Activated gamma-delta T cell treated with Interleukin-2 at 50 U/mL for 16 hours (primary cell): Measurements from ENCODE around the gene DPEP2.
A peak's percentile ranks its signal among the peaks of the same experiment; 100 is the strongest.
"Not testable (repeated sequence)": the region's sequence is repeated elsewhere in the genome, so short reads cannot be mapped to it uniquely, and the experiment has no call there.

Source experiments
- DNase-seq: peaks from one replicate; pipeline ENCODE4 v3.0.0-alpha.2; 2020

Gene DPEP2, protein sequence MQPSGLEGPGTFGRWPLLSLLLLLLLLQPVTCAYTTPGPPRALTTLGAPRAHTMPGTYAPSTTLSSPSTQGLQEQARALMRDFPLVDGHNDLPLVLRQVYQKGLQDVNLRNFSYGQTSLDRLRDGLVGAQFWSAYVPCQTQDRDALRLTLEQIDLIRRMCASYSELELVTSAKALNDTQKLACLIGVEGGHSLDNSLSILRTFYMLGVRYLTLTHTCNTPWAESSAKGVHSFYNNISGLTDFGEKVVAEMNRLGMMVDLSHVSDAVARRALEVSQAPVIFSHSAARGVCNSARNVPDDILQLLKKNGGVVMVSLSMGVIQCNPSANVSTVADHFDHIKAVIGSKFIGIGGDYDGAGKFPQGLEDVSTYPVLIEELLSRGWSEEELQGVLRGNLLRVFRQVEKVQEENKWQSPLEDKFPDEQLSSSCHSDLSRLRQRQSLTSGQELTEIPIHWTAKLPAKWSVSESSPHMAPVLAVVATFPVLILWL

DNA sequence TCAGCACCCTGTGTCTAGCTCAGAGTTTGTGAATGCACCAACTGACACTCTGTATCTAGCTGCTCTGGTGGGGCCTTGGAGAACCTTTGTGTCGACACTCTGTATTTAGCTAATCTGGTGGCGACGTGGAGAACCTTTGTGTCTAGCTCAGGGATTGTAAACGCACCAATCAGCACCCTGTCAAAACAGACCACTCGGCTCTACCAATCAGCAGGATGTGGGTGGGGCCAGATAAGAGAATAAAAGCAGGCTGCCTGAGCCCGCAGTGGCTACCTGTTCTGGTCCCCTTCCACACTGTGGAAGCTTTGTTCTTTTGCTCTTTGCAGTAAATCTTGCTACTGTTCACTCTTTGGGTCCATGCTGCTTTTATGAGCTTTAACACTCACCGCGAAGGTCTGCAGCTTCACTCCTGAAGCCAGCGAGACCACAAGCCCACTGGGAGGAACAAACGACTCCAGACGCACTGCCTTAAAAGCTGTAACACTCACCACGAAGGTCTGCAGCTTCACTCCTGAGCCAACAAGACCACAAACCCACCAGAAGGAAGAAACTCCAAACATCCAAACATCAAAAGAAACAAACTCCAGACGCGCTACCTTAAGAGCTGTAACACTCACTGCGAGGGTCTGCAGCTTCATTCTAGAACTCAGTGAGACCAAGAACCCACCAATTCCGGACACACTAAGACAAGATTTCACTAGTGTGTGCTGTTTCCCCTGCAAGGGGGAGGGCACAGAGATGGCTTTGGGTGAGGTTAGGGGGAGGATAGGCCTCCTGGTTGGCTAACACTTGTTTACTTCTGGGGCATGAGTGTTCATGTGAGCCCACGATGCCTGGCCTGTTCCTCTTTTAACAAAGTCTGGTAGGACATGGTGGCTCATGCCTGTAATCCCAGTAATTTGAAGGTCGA, at the start of gene DPEP2:
DPEP2 (minus strand) TSS at position 706 of the 910 bp plus-strand sequence. CDS start 6,272 bp downstream, outside the sequence.
- DNase-seq = peak; percentile 60

DNA sequence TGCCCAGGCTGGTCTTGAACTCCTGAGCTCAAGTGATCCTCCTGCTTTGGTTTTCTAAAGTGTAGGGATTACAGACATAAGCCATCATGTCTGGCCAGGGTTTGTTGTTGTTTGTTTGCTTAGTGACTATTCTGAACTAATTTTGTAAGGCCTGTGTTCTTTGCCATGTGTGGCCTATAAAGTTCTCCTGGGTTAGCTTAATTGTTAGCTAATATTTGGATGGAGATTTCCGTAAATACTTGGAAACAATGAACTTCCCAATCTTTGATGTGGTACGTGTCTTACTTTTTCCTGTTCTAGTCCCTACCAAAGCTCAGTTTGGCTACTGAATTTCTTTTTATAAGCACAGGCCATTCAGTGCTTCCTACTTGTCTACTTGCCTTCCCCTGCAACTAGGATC, 48.7 kb upstream of the DPEP2 start:
- DNase-seq = no peak

DNA sequence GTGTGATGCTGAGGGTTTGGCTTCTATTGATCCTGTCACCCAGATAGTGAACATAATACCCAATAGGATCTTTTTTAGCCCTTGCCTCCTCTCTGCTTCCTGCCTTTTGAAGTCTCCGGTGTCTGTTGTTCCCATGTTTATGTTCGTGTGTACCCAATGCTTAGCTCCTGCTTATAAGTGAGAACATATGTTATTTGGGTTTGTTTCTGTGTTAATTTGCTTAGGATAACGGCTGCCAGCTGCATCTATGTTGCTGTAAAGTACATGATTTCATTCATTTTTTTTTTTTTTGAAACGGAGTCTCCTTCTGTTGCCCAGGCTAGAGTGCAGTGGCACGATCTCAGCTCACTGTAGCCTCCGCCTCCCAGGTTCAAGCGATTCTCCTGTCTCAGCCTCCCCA, 46.8 kb upstream of the DPEP2 start:
- DNase-seq = no peak

DNA sequence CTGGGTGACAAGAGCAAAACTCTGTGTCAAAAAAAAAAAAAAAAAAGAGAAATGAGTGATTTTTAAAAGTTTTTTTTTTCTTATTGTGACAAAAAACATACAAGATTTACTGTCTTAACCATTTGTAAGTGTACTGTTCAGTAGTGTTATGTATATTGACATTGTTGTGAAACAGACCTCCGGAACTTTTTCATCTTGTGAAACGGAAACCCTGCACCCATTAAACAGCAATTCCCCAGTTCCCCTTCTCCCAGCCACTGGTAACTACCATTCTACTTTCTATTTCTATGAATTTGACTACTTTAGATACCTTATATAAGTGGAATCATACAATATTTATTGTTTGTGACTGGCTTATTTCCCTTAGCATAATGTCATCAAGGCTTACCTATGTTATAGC, 42.5 kb upstream of the DPEP2 start:
- no peak for DNase-seq

DNA sequence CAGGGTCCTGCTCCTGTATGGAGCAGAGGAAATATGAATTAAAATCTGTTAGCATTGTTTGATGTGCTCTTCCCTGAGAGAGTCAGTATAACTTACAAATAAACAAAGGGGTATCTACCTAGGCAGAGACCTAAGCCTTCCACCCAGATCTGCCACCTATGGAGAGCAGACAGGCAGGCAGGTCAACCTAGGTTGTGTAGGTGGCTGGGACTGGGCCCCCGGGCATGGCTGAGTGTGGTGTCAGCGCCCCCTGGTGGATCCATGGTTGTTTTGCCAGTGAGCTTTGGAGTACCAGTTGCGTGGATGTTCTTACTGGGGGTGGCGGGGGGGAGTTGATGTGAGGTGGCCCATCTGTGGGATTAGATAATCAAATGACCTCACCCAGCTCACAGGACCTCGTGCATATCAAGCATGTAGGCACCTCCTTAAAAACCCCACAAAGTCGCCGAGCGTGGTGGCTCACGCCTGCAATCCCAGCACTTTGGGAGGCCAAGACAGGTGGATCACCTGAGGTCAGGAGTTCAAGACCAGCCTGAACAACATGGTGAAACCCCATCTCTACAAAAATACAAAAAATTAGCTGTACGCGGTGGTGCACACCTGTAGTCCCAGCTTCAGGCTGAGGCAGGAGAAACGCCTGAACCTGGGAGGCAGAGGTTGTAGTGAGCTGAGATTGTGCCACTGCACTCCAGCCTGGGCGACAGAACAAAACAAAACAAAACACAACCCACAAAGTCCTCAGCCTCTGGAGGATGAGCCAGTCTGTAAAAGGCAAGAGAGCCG, 41.4 kb upstream of the DPEP2 start:
- peak; percentile 93 for DNase-seq

DNA sequence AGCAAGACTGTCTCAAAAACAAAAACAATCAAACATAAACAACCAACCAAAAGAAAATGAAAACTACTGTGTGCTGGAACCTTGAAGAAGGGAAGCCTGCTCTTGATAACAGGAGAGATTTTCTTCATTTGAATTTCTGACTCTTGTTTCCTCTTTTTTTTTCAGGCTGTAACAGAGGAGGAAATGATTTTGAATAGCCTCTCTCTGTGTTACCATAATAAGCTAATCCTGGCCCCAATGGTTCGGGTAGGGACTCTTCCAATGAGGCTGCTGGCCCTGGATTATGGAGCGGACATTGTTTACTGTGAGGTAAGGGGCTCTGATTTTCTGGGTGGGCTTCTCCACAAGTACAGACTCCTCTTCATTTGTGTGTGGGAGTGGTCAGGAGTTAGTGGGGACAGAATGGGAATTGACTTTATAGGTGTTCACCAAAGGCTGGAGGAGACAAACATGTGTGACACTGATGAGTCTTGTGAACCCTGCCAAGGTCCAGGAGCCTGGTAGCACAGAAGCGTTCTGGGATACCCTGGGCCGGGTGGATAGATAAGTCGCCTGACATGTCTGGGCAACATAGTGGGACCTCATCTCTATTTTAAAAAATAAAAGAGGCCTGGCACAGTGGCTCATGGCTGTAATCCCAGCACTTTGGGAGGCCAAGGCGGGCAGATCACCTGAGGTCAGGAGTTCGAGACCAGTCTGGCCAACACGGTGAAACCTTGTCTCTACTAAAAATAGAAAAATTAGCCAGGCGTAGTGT, 38.7 kb upstream of the DPEP2 start:
- no peak for DNase-seq

DNA sequence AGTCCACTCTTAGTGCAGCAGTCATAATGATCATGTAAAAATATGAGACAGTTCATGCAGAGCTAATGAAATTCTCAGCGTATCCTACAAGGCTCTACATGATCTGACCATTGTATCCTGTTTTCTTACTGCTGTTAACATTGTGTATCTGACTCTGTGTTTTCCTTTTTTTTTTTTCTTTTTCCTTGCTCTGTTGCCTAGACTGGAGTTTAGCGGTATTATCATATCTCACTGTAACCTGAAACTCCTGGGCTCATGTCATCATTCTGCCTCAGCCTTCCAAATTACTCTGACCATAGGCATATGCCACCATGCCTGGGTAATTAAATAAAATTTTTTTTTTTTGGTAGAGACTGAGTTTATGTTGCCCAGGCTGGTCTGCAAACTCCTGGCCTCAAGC, 35.9 kb upstream of the DPEP2 start:
- DNase-seq = no peak

DNA sequence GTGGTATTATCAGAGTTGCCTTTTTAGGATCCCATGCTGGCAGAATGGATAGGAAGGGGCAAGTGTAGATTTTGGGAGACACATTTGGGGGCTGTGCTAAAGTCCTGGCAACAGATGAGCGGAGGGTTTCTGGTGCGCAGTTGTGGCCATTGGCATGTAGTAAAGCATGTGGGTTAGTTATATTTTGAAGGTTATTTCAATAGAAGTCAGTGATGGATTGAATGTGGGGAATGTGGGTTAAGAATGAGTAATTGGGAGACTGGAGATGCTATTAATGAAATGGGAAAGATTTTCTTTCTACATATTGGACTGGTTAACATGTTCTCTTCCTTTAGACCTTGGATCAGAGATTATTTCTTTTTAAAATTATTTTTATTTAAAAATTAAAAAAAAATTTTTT, 33.8 kb upstream of the DPEP2 start:
- DNase-seq = no peak

DNA sequence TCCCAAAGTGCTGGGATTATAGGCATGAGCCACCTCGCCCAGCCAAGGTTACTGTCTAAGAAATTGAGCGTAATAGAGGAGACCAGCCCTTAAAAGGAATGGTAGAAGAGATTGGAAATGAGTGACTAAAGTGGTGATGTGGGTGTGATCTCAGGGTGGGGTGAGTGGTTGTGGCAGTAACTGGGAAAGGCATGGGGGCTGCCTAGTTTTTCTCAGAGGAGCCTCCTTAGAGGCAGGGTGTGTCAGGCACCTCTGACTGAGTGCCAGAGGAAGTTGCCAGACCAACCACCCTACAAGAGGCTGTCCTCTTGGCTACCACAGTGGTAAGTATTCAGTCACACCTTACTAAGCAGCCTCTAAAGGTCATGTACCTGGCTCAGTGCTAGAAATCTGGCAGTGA, 32.7 kb upstream of the DPEP2 start:
- DNase-seq = no peak

DNA sequence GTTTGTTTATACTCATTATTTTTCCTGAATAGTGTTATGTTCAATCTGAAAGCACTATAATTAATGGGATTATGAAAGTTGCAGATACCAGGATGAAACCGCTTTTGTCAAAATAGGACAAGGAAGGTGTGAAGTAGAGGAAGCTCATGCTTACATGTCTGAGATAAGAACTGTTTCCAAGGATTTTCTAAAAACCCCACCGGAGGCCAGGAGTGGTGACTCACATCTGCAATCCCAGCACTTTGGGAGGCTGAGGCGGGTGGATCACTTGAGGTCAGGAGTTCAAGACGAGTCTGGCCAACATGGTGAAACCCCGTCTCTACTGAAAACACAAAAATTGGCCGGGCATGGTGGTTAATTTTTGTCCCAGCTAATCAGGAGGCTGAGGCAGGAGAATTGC, 30.8 kb upstream of the DPEP2 start:
- DNase-seq = not testable (repeated sequence)

DNA sequence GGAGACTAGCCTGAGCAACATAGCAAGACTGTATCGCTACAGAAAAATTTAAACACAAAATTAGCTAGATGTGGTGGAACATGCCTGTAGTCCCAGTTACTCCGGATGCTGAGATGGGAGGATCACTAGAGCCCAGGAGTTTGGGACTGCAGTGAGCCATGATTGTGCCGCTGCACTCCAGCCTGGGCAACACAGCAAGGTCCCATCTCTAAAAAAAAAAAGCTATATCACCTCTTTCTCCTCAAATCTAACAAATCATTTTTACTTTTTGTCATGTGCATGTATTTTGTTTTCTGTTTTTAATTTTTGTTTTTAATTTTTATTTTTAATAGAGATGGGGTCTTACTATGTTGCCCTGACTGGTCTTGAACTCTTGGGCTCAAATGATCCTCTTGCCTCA, 29.7 kb upstream of the DPEP2 start:
- DNase-seq = no peak

DNA sequence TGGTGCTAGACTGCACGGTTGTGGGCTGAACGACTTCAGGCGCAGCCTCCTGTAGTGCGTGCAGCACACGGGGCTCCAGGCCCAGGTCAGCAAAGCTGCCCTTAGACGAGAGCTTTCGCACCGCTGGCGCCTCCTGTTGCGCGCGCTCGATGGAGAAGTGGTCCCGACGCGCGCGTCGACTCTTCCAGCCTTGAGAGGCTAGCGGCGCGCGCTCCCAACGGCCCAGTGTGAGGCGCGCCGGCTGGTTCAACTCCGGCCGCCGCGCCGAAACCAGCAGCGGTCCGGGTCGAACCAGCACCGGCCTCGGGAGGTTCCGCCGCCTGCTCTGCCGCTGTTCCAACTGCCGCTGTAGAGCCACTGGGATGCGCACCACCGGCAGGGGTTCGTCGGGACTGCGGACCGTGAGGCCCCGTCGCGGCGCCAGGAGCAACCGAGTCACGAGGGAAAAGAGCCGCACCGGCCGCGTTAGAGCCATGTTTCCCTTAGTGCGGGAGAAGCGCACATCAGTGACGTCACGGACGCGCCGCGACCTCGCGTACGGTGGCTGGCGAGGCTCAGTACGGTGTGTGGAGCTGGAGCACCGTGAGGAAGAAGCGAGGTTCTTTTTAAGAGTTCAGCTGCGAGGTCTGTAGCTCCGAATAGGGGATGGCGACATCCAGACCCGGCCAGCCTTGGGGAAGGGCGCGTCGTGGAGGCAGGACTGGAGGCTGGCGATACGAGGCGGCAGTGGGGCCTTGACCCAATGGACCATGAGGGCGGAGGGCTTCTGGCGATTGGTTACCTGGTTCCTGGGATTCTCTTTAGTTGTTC, 23.6 kb upstream of the DPEP2 start, which contains the start of the genes DDX28 and DUS2:
DDX28 (minus strand) TSS at position 505 of the 810 bp plus-strand sequence; CDS start at position 475, 30 bp downstream.
DUS2 (plus strand) TSS at position 557 of the 810 bp plus-strand sequence. CDS start 14,740 bp downstream, outside the sequence.
- DNase-seq = peak; percentile 89

DNA sequence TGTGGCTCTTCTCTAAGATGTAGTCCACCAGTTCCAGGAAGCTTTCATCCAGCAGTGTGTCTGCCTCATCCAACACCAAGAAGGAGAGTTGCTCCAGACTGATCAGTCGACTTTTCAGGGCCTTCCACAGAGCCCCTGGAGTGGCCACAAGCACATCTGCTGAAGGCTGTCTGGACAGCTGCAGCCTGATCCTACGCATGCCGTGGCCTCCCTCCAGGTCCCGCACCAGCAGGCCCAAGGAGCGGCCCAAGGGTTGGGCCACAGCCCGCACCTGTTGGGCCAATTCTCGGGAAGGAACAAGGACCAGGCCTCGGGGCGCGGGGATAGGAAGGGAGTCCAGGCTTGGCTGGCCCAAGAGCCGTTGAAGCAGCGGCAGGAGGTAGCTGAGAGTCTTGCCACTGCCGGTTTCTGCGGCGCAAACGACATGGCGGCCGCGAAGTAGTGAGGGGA, 23.0 kb upstream of the DPEP2 start:
- DNase-seq = no peak

DNA sequence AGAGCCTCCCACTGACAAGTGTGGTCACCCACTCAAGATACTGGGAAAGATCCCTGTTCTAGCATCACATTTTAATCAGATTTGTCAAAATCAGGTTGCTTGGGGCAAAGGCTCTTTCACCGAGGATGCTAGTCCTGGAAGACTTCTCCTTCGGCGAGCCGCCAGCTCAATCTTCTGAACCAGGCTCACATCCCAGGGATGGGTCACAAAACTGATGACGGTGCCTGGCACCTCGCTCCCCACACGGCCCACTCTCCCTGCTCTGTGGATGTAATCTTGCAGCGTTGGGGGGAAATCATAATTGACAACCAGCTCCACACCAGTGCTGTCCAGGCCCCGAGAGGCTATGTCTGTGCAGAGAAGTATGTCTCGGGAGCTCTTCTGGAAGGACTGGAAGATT, 22.2 kb upstream of the DPEP2 start:
- no peak for DNase-seq

DNA sequence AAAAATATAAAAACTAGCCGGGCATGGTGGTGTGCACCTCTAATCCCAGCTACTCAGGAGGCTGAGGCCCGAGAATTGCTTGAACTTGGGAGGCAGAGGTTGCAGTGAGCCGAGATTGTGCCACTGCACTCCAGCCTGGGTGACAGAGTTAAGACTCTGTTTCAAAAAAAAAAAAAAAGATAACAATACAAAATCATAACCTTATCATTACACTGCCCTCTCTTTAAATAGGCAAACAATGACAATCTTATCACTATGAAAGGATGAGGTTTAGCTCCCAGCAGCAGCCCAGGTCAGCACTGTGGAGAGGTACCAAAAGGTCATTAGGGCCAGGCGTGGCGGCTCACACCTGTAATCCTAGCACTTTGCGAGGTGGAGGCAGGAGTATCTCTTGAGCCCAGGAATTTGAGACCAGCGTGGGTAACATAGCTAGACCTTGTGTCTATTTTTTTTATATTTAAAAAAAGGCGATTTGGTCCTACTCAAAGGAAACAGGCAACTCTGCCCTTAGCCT, 19.9 kb upstream of the DPEP2 start:
- no peak for DNase-seq

DNA sequence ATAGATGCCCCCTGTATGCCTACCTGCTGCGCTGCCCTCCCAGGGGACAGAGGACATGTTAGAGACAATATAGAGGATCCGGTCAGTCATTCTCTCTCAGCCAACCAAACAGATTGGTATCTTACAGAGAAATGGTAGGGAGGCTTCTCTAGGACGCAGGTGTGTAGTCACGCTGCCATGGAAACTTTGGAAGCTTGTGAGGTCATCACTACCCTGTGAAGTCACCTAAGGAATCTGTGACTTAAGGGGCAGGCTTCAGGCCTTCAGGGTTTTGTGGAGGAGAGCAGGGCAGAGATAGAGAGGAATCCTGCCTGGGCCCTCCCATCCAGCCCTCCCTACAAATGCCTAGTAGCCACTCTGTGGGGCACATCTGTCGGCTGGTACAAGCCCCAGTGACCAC, 16.4 kb upstream of the DPEP2 start, which contains the start of gene DPEP2NB:
DPEP2NB (minus strand) TSS at position 231 of the 400 bp plus-strand sequence; CDS start at position 90, 141 bp downstream.
- no peak for DNase-seq

DNA sequence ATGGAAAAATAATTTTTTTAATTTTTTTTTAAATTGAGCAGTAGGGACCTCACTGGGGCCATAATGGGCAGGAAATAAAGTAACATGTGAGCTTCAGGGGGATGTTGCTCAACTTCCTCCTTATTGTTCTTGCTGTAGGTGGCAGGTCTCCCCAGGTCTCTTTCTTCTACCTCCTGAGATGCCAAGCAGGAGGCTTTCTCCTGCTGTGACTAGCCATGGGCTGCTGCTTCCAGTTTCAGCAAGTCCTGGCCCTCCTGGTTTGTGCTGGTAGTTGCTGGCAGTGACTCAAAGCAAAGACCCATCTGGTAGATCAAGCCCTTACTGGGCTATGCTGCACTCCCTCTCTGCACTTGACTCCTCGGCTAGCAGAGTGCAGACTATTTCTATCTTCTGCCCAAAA, 14.2 kb upstream of the DPEP2 start:
- DNase-seq = no peak

DNA sequence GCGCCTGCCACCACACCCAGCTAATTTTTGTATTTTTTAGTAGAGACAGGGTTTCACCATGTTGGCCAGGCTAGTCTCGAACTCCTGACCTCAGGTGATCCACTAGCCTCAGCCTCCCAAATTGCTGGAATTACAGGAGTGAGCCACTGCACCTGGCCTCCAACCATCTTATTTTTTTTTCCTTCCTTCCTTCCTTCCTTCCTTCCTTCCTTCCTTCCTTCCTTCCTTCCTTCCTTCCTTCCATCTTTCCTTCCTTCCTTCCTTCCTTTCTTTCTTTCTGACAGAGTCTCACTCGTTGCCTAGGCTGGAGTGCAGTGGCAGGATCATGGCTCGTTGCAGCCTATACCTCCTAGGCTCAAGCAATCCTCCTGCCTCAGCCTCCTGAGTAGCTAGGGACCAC, 10.6 kb upstream of the DPEP2 start:
- not testable (repeated sequence) for DNase-seq

DNA sequence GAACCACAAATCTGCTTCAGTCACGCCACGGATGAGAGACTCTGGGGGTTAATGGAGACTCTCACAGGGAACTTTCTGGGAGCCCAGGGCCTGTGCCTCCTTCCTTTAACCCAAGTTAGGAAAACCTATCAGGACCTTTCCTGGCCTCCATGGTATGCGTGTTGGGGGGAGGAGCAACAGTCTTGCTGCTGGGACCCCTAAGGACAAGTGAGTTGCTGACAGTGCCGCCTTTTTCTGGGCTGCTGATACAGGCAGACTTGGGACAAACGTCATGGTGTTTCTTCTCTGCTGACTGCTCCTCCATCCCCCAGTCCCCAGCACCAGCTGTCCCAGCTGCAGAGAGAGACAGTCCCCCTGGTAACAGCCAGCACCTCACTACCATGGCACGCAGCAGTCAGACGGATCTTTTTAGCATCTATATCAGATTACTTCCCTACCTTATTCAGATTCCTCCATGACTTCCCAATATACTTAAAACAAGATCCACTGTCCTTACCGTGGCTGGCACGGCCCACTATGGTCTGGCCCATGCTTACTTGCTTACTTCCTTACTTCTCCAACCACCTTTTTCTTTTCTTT, 10.0 kb upstream of the DPEP2 start:
- no peak for DNase-seq

DNA sequence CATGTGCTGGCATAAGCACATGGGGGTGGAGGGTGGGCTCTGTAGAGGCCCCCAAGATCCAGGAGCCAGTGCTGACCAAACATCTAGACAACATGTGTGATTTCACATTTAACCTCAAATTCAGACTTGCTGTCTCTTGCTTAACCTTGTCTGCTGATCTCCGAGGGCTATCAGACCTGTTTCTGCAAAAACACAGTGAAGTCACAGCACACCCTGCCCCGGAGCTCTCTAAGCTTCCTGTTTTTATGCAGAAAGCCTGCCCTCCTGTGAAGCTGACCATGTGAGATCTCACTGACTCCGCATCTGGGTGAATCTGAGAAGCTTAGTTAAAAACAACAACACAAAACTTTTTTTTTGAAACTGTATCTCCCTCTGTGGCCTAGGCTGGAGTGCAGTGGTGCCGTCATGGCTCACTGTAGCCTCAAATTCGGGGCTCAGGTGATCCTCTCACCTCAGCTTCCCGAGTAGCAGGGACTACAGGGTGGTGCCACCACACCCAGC, 6.6 kb upstream of the DPEP2 start:
- peak; percentile 69 for DNase-seq
